Fibroblast of lung (primary cell): ENCODE results near the gene RNF145.

ENCODE experiments used
- EZH2 ChIP-seq: IDR thresholded peaks from 2 replicates; pipeline ENCODE4 v1.5.1; 2012; ENCODE audit warnings: low read length, control low read depth, mild to moderate bottlenecking; ENCODE audit errors: missing control alignments
- TF ChIP-seq, protein P1 (sequence below), 2 donors: IDR thresholded peaks in 1 of 2; conservative IDR thresholded peaks in 1 of 2; 1 replicate in 1 of 2; 2 replicates in 1 of 2; pipeline ENCODE4 v1.5.1; 2011 to 2012; ENCODE audit warnings: low read length in 2 of 2, control low read depth in 1 of 2, inconsistent platforms in 1 of 2, low read depth in 1 of 2, mild to moderate bottlenecking in 1 of 2

DNA sequence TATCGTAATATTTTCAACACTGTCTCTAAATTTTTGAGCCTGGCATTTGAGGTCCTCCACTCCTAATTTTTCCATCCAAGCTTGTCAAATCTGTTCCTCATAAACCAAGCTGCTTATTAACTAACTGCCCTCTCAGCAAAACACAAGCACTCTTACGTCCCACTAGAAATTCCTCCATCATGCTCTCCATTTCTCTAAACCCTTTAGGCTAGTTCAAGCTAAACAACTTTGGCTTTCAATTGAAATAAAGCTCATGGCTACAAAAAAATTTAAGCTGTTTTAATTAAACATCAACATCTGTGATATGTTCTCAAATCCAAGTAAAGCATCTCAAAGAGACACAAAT, 45.7 kb downstream of the RNF145 start:
- TF ChIP-seq, protein P1, sequence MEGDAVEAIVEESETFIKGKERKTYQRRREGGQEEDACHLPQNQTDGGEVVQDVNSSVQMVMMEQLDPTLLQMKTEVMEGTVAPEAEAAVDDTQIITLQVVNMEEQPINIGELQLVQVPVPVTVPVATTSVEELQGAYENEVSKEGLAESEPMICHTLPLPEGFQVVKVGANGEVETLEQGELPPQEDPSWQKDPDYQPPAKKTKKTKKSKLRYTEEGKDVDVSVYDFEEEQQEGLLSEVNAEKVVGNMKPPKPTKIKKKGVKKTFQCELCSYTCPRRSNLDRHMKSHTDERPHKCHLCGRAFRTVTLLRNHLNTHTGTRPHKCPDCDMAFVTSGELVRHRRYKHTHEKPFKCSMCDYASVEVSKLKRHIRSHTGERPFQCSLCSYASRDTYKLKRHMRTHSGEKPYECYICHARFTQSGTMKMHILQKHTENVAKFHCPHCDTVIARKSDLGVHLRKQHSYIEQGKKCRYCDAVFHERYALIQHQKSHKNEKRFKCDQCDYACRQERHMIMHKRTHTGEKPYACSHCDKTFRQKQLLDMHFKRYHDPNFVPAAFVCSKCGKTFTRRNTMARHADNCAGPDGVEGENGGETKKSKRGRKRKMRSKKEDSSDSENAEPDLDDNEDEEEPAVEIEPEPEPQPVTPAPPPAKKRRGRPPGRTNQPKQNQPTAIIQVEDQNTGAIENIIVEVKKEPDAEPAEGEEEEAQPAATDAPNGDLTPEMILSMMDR (conservative IDR thresholded peaks at IDR 0.05 in 1 of 2, IDR thresholded peaks at IDR 0.05 in 1 of 2; ENCODE audit: low read depth in 1 of 2, low read length in 2 of 2): no peak
- no peak for TF ChIP-seq EZH2
